Rectal smooth muscle tissue (tissue), 1 donor: ENCODE data around the gene SIM2.
"Not testable (repeated sequence)": the region's sequence is repeated elsewhere in the genome, so short reads cannot be mapped to it uniquely, and the experiment has no call there.

ENCODE experiments used
- H3K27ac ChIP-seq: one replicate; pipeline ENCODE4 v1.7.0; 2013; ENCODE audit warnings: low read depth, low read length, inconsistent platforms
- H3K27me3 ChIP-seq: one replicate; pipeline ENCODE4 v1.7.0; 2013; ENCODE audit warnings: low read length; ENCODE audit not compliant: control insufficient read depth, insufficient read depth
- H3K36me3 ChIP-seq: one replicate; pipeline ENCODE4 v1.7.0; 2013; ENCODE audit warnings: low read length; ENCODE audit not compliant: control insufficient read depth, insufficient read depth
- H3K4me1 ChIP-seq: one replicate; pipeline ENCODE4 v1.7.0; 2013; ENCODE audit warnings: low read length; ENCODE audit not compliant: control insufficient read depth, insufficient read depth
- H3K4me3 ChIP-seq: one replicate; pipeline ENCODE4 v1.7.0; 2013; ENCODE audit warnings: low read length
- H3K9ac ChIP-seq: one replicate; pipeline ENCODE4 v1.7.0; 2013; ENCODE audit warnings: low read length

Gene SIM2

GRCh38 chr21:36671836-36672235 is 27.1 kb upstream of the SIM2 start:
- Histone ChIP-seq H3K27me3 (peaks cover 2% of the 10 kb centered on the region), H3K27ac (no peak overlapping the region), H3K4me3 (no peak overlapping the region), H3K9ac (no peak overlapping the region), H3K36me3 (no peaks in the 10 kb centered on the region), H3K4me1 (no peaks in the 10 kb centered on the region)

GRCh38 chr21:36672296-36672695 is 26.6 kb upstream of the SIM2 start:
- H3K4me3 ChIP-seq, H3K4me1 ChIP-seq, H3K9ac ChIP-seq, H3K27me3 ChIP-seq, H3K36me3 ChIP-seq, H3K27ac ChIP-seq: not testable (repeated sequence)

GRCh38 chr21:36672737-36673136 is 26.2 kb upstream of the SIM2 start:
- Histone ChIP-seq H3K4me1 (no peaks in the 10 kb centered on the region), H3K27ac (no peak overlapping the region), H3K36me3 (no peaks in the 10 kb centered on the region), H3K27me3 (peaks cover 2% of the 10 kb centered on the region), H3K9ac (no peak overlapping the region), H3K4me3 (no peak overlapping the region)

GRCh38 chr21:36676039-36676950 is 22.6 kb upstream of the SIM2 start:
- no peak overlapping the region for H3K9ac ChIP-seq
- H3K27me3 ChIP-seq, result no peaks in the 10 kb centered on the region
- no peak overlapping the region for H3K4me3 ChIP-seq

GRCh38 chr21:36677443-36677842 is 21.5 kb upstream of the SIM2 start:
- no peak overlapping the region for H3K27ac ChIP-seq

More at GRCh38 chr21:36676039-36676950, 22.6 kb upstream of the SIM2 start:
- Histone ChIP-seq H3K27ac (no peak overlapping the region), H3K36me3 (no peaks in the 10 kb centered on the region), H3K4me1 (no peaks in the 10 kb centered on the region)

GRCh38 chr21:36678538-36678937 is 20.4 kb upstream of the SIM2 start:
- Histone ChIP-seq H3K27ac (no peak overlapping the region), H3K27me3 (no peaks in the 10 kb centered on the region), H3K4me3 (no peak overlapping the region), H3K36me3 (no peaks in the 10 kb centered on the region), H3K4me1 (no peaks in the 10 kb centered on the region), H3K9ac (no peak overlapping the region)

More at GRCh38 chr21:36677443-36677842, 21.5 kb upstream of the SIM2 start:
- Histone ChIP-seq H3K4me3 (no peak overlapping the region), H3K4me1 (no peaks in the 10 kb centered on the region), H3K27me3 (no peaks in the 10 kb centered on the region), H3K9ac (no peak overlapping the region), H3K36me3 (no peaks in the 10 kb centered on the region)

GRCh38 chr21:36681117-36681631 is 17.7 kb upstream of the SIM2 start:
- H3K27ac ChIP-seq, result no peak overlapping the region
- no peaks in the 10 kb centered on the region for H3K36me3 ChIP-seq
- H3K4me1 ChIP-seq, result no peaks in the 10 kb centered on the region
- H3K9ac ChIP-seq, result no peak overlapping the region
- H3K4me3 ChIP-seq, result no peak overlapping the region
- no peaks in the 10 kb centered on the region for H3K27me3 ChIP-seq

- no peak overlapping the region for H3K27ac ChIP-seq
- H3K4me3 ChIP-seq, result no peak overlapping the region
- H3K27me3 ChIP-seq, result peaks cover 3% of the 10 kb centered on the region
- H3K9ac ChIP-seq, result no peak overlapping the region
- no peaks in the 10 kb centered on the region for H3K4me1 ChIP-seq
- H3K36me3 ChIP-seq, result no peaks in the 10 kb centered on the region
Observed at GRCh38 chr21:36684957-36685714, 13.8 kb upstream of the SIM2 start.

GRCh38 chr21:36686955-36687354 is 12.0 kb upstream of the SIM2 start:
- Histone ChIP-seq H3K36me3 (no peaks in the 10 kb centered on the region), H3K9ac (no peak overlapping the region), H3K4me3 (no peak overlapping the region), H3K27me3 (peaks cover 3% of the 10 kb centered on the region), H3K27ac (no peak overlapping the region), H3K4me1 (no peaks in the 10 kb centered on the region)

GRCh38 chr21:36688324-36688723 is 10.6 kb upstream of the SIM2 start:
- no peak overlapping the region for H3K9ac ChIP-seq
- H3K27me3 ChIP-seq, result peaks cover 11% of the 10 kb centered on the region
- H3K4me1 ChIP-seq, result no peaks in the 10 kb centered on the region
- no peak overlapping the region for H3K27ac ChIP-seq
- no peak overlapping the region for H3K4me3 ChIP-seq
- H3K36me3 ChIP-seq, result no peaks in the 10 kb centered on the region

GRCh38 chr21:36689324-36689723 is 9.6 kb upstream of the SIM2 start:
- Histone ChIP-seq H3K36me3 (no peaks in the 10 kb centered on the region), H3K9ac (no peak overlapping the region), H3K4me1 (no peaks in the 10 kb centered on the region), H3K27me3 (peaks cover 21% of the 10 kb centered on the region), H3K27ac (no peak overlapping the region), H3K4me3 (no peak overlapping the region)

GRCh38 chr21:36690628-36691554 is 8.0 kb upstream of the SIM2 start:
- Histone ChIP-seq H3K4me1 (no peaks in the 10 kb centered on the region), H3K27ac (no peak overlapping the region), H3K27me3 (peaks cover 35% of the 10 kb centered on the region), H3K9ac (no peak overlapping the region), H3K36me3 (no peaks in the 10 kb centered on the region), H3K4me3 (no peak overlapping the region)
